Measurements from ENCODE around the gene CISH. TPM values are rescaled to one million over a fixed set of nuclear protein-coding genes. Genes with fewer than 3 reads are reported as not detected.
A peak's percentile ranks its signal among the peaks of the same experiment; 100 is the strongest.

The CISH gene
- total RNA-seq, 1 donor, result 1.1 TPM

GRCh38 chr3:50571486-50571885 is 40.1 kb downstream of the CISH start:
- H3K79me2 ChIP-seq (ENCODE audit: insufficient read depth, low read length), result peaks cover 23% of the 10 kb centered on the region
- no peaks in the 10 kb centered on the region for H3K27me3 ChIP-seq (ENCODE audit: insufficient read depth, low read length)
- H4K20me1 ChIP-seq (ENCODE audit: insufficient read depth, low read length), result no peaks in the 10 kb centered on the region
- DNase-seq (ENCODE audit: insufficient read length, low spot score, missing footprints), result no peak
- no peak overlapping the region for H3K4me2 ChIP-seq (ENCODE audit: insufficient read depth, low read length)
- peaks cover 3% of the 10 kb centered on the region for H3K36me3 ChIP-seq (ENCODE audit: insufficient read depth, low read length)
- peaks cover 22% of the 10 kb centered on the region for H3K4me1 ChIP-seq (ENCODE audit: insufficient read depth, low read length)
- H2AFZ ChIP-seq (ENCODE audit: low read length), result no peak overlapping the region
- H3K27ac ChIP-seq (ENCODE audit: low read depth, low read length), result no peak overlapping the region
- H3K9me3 ChIP-seq (ENCODE audit: low read depth, low read length), result no peaks in the 10 kb centered on the region
- TF ChIP-seq, protein P1, sequence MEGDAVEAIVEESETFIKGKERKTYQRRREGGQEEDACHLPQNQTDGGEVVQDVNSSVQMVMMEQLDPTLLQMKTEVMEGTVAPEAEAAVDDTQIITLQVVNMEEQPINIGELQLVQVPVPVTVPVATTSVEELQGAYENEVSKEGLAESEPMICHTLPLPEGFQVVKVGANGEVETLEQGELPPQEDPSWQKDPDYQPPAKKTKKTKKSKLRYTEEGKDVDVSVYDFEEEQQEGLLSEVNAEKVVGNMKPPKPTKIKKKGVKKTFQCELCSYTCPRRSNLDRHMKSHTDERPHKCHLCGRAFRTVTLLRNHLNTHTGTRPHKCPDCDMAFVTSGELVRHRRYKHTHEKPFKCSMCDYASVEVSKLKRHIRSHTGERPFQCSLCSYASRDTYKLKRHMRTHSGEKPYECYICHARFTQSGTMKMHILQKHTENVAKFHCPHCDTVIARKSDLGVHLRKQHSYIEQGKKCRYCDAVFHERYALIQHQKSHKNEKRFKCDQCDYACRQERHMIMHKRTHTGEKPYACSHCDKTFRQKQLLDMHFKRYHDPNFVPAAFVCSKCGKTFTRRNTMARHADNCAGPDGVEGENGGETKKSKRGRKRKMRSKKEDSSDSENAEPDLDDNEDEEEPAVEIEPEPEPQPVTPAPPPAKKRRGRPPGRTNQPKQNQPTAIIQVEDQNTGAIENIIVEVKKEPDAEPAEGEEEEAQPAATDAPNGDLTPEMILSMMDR (IDR thresholded peaks at IDR 0.05; ENCODE audit: extremely low read depth, low read depth, low read length), result no peak
- no peak overlapping the region for H3K4me3 ChIP-seq (ENCODE audit: insufficient read depth, low read length)

GRCh38 chr3:50570508-50571279 is 40.9 kb downstream of the CISH start:
- Histone ChIP-seq H3K4me2 (ENCODE audit: insufficient read depth, low read length) (peak overlapping the region; percentile 94), H3K27ac (ENCODE audit: low read depth, low read length) (peak overlapping the region; percentile 91), H2AFZ (ENCODE audit: low read length) (no peak overlapping the region), H3K27me3 (ENCODE audit: insufficient read depth, low read length) (no peaks in the 10 kb centered on the region), H3K4me3 (ENCODE audit: insufficient read depth, low read length) (peak overlapping the region; percentile 91), H3K79me2 (ENCODE audit: insufficient read depth, low read length) (peaks cover 23% of the 10 kb centered on the region), H4K20me1 (ENCODE audit: insufficient read depth, low read length) (no peaks in the 10 kb centered on the region), H3K36me3 (ENCODE audit: insufficient read depth, low read length) (peaks cover 3% of the 10 kb centered on the region), H3K4me1 (ENCODE audit: insufficient read depth, low read length) (peaks cover 22% of the 10 kb centered on the region), H3K9me3 (ENCODE audit: low read depth, low read length) (no peaks in the 10 kb centered on the region)
- no peak for DNase-seq (ENCODE audit: insufficient read length, low spot score, missing footprints)
- TF ChIP-seq, protein P1 (IDR thresholded peaks at IDR 0.05; ENCODE audit: extremely low read depth, low read depth, low read length), result no peak

- Histone ChIP-seq H3K4me1 (ENCODE audit: insufficient read depth, low read length) (peaks cover 22% of the 10 kb centered on the region), H3K27me3 (ENCODE audit: insufficient read depth, low read length) (no peaks in the 10 kb centered on the region), H3K79me2 (ENCODE audit: insufficient read depth, low read length) (peaks cover 23% of the 10 kb centered on the region), H3K9me3 (ENCODE audit: low read depth, low read length) (no peaks in the 10 kb centered on the region), H3K4me3 (ENCODE audit: insufficient read depth, low read length) (peak within 1 kb of the TSS; percentile 91), H3K27ac (ENCODE audit: low read depth, low read length) (peak within 1 kb of the TSS; percentile 91), H3K4me2 (ENCODE audit: insufficient read depth, low read length) (peak within 1 kb of the TSS; percentile 94), H3K36me3 (ENCODE audit: insufficient read depth, low read length) (no peaks in the 10 kb centered on the region), H4K20me1 (ENCODE audit: insufficient read depth, low read length) (no peaks in the 10 kb centered on the region), H2AFZ (ENCODE audit: low read length) (peak within 1 kb of the TSS; percentile 98)
- TF ChIP-seq, protein P1 (IDR thresholded peaks at IDR 0.05; ENCODE audit: extremely low read depth, low read depth, low read length), result no peak
- DNase-seq (ENCODE audit: insufficient read length, low spot score, missing footprints), result peak; percentile 99
Observed at GRCh38 chr3:50568947-50569749, 42.4 kb downstream of the CISH start, which contains the start of gene HEMK1. Gene HEMK1, plus strand, starts transcription at chr3:50569522. Its CDS starts 1,583 bp downstream, at chr3:50571105.

Measured in osteoblast (primary cell).